ENCODE measurements around the gene CD93.

GRCh38 chr20:23086056-23086566 is at the start of gene CD93:
- TF ChIP-seq CTCF (IDR thresholded peaks at IDR 0.05) = no peak
- no peak for TF ChIP-seq POLR2A (IDR thresholded peaks at IDR 0.05)

Data from testis (tissue), 2 donors.